Muscle of arm (tissue), 12 donors: ENCODE results near the gene ZC3H4. TPM values are rescaled to one million over a fixed set of nuclear protein-coding genes. Genes with fewer than 3 reads are reported as not detected.

ENCODE experiments used
- DNase-seq: peaks from one replicate; pipeline ENCODE4 v3.0.0-alpha.2; 2013
- polyA plus RNA-seq, 12 donors: library from polyadenylated mRNA; unstranded; fragments of 120-200 nt; gene quantifications; one replicate each; pipeline ENCODE4 v1.2.1, GENCODE V29; 2013; ENCODE audit not compliant: insufficient read length in 12 of 12

The ZC3H4 gene
- polyA plus RNA-seq, 12 donors: 17.7 to 41.1 (median 24.8) TPM; not detected in 1

- DNase-seq: no peak
Observed at GRCh38 chr19:47135156-47135555, 21.6 kb upstream of the ZC3H4 start.

GRCh38 chr19:47134545-47134944 is 21.0 kb upstream of the ZC3H4 start:
- no peak for DNase-seq

GRCh38 chr19:47133021-47133471 is 19.5 kb upstream of the ZC3H4 start:
- DNase-seq: no peak

GRCh38 chr19:47132194-47132852 is 18.7 kb upstream of the ZC3H4 start:
- DNase-seq: no peak

GRCh38 chr19:47130589-47131227 is 17.1 kb upstream of the ZC3H4 start, which contains the start of gene SAE1:
SAE1 (plus strand) TSS chr19:47130835; CDS start chr19:47130931, 96 bp downstream.
- peak; percentile 98 for DNase-seq

GRCh38 chr19:47130120-47130588 is 16.6 kb upstream of the ZC3H4 start:
- DNase-seq: no peak

- DNase-seq: no peak
Observed at GRCh38 chr19:47129579-47129978, 16.0 kb upstream of the ZC3H4 start.

GRCh38 chr19:47125669-47125938 is 12.0 kb upstream of the ZC3H4 start:
- no peak for DNase-seq

GRCh38 chr19:47124937-47125668 is 11.5 kb upstream of the ZC3H4 start:
- peak; percentile 71 for DNase-seq

GRCh38 chr19:47123406-47123805 is 9.8 kb upstream of the ZC3H4 start:
- no peak for DNase-seq

- no peak for DNase-seq
Observed at GRCh38 chr19:47122359-47123335, 9.1 kb upstream of the ZC3H4 start.

- DNase-seq: no peak
Observed at GRCh38 chr19:47120470-47121067, 7.0 kb upstream of the ZC3H4 start.

- no peak for DNase-seq
Observed at GRCh38 chr19:47113850-47114651, 475 bp upstream of the ZC3H4 start.

- DNase-seq: peak; percentile 89
Observed at GRCh38 chr19:47112166-47112996, 1.2 kb downstream of the ZC3H4 start.

GRCh38 chr19:47111682-47112165 is 1.9 kb downstream of the ZC3H4 start:
- no peak for DNase-seq

GRCh38 chr19:47111006-47111621 is 2.5 kb downstream of the ZC3H4 start:
- DNase-seq: no peak

GRCh38 chr19:47110521-47111005 is 3.0 kb downstream of the ZC3H4 start:
- no peak for DNase-seq

GRCh38 chr19:47109541-47110375 is 3.8 kb downstream of the ZC3H4 start:
- no peak for DNase-seq
